PC-3 (cell line): ENCODE measurements around the gene CTRB1.

Source experiments
- EZH2 ChIP-seq: fragments of 300-600 bp; sonication (generic); IDR thresholded peaks from one replicate; pipeline ENCODE4 v1.6.1; 2017; ENCODE audit warnings: antibody characterized with exemption, mild to moderate bottlenecking, low read length; ENCODE audit not compliant: unreplicated experiment
- EZH2phosphoT487 ChIP-seq: fragments of 300-600 bp; sonication (generic); IDR thresholded peaks from 2 replicates; pipeline ENCODE4 v1.6.1; 2018; ENCODE audit warnings: mild to moderate bottlenecking, antibody characterized with exemption, low read length, borderline replicate concordance
- TF ChIP-seq, protein P1 (sequence below): fragments of 300-600 bp; sonication (generic); conservative IDR thresholded peaks from 2 replicates; pipeline ENCODE4 v1.5.1; 2017; ENCODE audit warnings: antibody characterized with exemption, low read depth, mild to moderate bottlenecking, low read length

DNA sequence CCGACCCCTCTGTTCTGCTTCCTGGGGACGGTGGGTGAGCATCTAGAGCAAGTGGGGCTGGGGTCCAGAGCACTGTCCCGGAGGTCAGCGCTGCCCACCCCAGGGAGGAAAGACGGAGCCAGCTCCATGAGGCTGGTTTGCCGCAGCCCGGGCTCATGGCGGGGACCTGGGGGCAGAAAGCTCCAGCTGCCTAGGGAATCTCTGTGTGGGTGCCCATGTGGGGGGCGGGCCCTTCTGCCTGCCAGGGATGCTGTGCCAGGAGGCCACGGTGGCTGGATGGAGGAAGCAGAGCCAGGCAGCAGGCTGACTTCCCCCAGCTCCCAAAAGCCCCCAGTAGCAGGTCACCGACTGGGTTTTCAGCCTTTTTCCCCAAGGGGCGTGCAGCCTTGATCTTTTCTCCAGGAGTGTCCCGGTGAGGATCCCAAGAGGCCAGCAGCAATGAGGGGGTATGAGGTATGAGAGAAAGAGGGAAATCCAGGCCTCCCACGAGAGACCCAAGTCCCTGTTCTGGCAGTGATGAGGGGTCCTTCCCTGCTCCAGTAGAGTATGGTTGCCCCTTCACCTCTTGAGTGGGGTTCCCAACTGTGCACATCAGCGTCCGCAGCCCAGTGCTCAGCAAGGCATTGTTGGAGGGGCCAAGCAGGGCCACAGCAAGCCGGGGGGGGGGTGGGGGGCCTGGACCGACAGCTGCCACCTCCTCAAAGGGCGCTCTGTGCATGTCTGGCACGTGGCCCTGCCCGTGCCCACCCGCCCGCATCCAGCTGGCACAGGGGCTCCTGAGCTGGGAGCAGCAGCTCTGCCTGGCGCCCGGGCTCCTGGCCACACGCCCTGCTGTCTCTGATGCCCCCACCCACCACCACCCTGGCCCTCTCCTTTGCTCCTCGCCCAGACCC lies 48.2 kb downstream of the CTRB1 start:
- TF ChIP-seq EZH2 = no peak
- TF ChIP-seq, protein P1, sequence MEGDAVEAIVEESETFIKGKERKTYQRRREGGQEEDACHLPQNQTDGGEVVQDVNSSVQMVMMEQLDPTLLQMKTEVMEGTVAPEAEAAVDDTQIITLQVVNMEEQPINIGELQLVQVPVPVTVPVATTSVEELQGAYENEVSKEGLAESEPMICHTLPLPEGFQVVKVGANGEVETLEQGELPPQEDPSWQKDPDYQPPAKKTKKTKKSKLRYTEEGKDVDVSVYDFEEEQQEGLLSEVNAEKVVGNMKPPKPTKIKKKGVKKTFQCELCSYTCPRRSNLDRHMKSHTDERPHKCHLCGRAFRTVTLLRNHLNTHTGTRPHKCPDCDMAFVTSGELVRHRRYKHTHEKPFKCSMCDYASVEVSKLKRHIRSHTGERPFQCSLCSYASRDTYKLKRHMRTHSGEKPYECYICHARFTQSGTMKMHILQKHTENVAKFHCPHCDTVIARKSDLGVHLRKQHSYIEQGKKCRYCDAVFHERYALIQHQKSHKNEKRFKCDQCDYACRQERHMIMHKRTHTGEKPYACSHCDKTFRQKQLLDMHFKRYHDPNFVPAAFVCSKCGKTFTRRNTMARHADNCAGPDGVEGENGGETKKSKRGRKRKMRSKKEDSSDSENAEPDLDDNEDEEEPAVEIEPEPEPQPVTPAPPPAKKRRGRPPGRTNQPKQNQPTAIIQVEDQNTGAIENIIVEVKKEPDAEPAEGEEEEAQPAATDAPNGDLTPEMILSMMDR = no peak
- TF ChIP-seq EZH2phosphoT487 = no peak
